Spleen (tissue), 7 donors: ENCODE results near the gene CSNK1G2.
A peak's percentile ranks its signal among the peaks of the same experiment; 100 is the strongest.

Experiments used
- CTCF ChIP-seq, 11 experiments: fragments of 200-600 bp in 7 of 11; fragments of 450-650 bp in 4 of 11; sonication (generic) in 4 of 11; IDR thresholded peaks in 8 of 11; conservative IDR thresholded peaks in 3 of 11; 1 replicate in 7 of 11; 2 replicates in 4 of 11; pipeline versions ENCODE4 v1.4.0 to v1.8.0; 2016 to 2021; ENCODE audit warnings: antibody characterized with exemption in 11 of 11, inconsistent platforms in 4 of 11, mild to moderate bottlenecking in 1 of 11
- POLR2AphosphoS5 ChIP-seq, 3 donors: sonication (generic); formaldehyde crosslinking; IDR thresholded peaks; one replicate each; pipeline ENCODE4 v1.5.1; 2017; ENCODE audit warnings: antibody characterized with exemption in 3 of 3
- donor health status: DM: no; HTN: no; CAD: no; lungs with moderate emphysema.
- donor health status: DM: no; HTN: no; CAD: no.
- donor health status: DM: no; HTN: no; CAD: no.

GRCh38 chr19:1913781-1914577 lies 27.0 kb upstream of the CSNK1G2 start:
- no peak for TF ChIP-seq CTCF (IDR thresholded peaks at IDR 0.05 in 8 of 11, conservative IDR thresholded peaks at IDR 0.05 in 3 of 11)
- peak in 1 of 3 donors; percentile 6 for TF ChIP-seq POLR2AphosphoS5 (IDR thresholded peaks at IDR 0.05)
